Muscle layer of colon (tissue), 2 donors: Measurements from ENCODE around the gene HECTD2.
A peak's percentile ranks its signal among the peaks of the same experiment; 100 is the strongest.
"Not testable (repeated sequence)": the region's sequence is repeated elsewhere in the genome, so short reads cannot be mapped to it uniquely, and the experiment has no call there.

Experiments used
- H3K27ac ChIP-seq: one replicate; pipeline ENCODE4 v1.7.0; 2013; ENCODE audit warnings: low read depth, mild to moderate bottlenecking, low read length, moderate library complexity
- H3K27me3 ChIP-seq, 2 donors: one replicate each; pipeline ENCODE4 v1.7.0; 2013; ENCODE audit warnings: low read length in 2 of 2, mild to moderate bottlenecking in 2 of 2; ENCODE audit not compliant: insufficient read depth in 2 of 2, control insufficient read depth in 1 of 2
- H3K36me3 ChIP-seq: one replicate; pipeline ENCODE4 v1.7.0; 2013; ENCODE audit warnings: mild to moderate bottlenecking, low read length; ENCODE audit not compliant: insufficient read depth
- H3K4me1 ChIP-seq: one replicate; pipeline ENCODE4 v1.7.0; 2013; ENCODE audit warnings: mild to moderate bottlenecking, low read length; ENCODE audit not compliant: insufficient read depth
- H3K4me3 ChIP-seq, 2 donors: one replicate each; pipeline ENCODE4 v1.7.0; 2013; ENCODE audit warnings: low read length in 2 of 2, low read depth in 1 of 2, mild to moderate bottlenecking in 1 of 2, moderate library complexity in 1 of 2
- H3K9ac ChIP-seq: one replicate; pipeline ENCODE4 v1.7.0; 2013; ENCODE audit warnings: low read length
- H3K9me3 ChIP-seq: one replicate; pipeline ENCODE4 v1.7.0; 2013; ENCODE audit warnings: mild to moderate bottlenecking, low read length
- donor health status: abdominal sarcoma.
- donor health status: Adenocarcinoma of cecum.

Gene HECTD2, protein sequence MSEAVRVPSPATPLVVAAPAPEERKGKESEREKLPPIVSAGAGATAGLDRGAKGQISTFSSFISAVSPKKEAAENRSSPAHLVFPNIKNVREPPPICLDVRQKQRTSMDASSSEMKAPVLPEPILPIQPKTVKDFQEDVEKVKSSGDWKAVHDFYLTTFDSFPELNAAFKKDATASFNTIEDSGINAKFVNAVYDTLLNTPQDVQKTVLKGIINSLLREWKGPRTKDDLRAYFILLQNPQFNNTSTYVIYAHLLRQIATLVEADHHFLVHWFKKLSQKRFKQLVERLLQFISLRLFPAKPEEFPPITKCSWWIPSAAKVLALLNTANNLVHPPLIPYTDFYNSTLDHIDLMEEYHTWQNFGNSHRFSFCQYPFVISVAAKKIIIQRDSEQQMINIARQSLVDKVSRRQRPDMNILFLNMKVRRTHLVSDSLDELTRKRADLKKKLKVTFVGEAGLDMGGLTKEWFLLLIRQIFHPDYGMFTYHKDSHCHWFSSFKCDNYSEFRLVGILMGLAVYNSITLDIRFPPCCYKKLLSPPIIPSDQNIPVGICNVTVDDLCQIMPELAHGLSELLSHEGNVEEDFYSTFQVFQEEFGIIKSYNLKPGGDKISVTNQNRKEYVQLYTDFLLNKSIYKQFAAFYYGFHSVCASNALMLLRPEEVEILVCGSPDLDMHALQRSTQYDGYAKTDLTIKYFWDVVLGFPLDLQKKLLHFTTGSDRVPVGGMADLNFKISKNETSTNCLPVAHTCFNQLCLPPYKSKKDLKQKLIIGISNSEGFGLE

DNA sequence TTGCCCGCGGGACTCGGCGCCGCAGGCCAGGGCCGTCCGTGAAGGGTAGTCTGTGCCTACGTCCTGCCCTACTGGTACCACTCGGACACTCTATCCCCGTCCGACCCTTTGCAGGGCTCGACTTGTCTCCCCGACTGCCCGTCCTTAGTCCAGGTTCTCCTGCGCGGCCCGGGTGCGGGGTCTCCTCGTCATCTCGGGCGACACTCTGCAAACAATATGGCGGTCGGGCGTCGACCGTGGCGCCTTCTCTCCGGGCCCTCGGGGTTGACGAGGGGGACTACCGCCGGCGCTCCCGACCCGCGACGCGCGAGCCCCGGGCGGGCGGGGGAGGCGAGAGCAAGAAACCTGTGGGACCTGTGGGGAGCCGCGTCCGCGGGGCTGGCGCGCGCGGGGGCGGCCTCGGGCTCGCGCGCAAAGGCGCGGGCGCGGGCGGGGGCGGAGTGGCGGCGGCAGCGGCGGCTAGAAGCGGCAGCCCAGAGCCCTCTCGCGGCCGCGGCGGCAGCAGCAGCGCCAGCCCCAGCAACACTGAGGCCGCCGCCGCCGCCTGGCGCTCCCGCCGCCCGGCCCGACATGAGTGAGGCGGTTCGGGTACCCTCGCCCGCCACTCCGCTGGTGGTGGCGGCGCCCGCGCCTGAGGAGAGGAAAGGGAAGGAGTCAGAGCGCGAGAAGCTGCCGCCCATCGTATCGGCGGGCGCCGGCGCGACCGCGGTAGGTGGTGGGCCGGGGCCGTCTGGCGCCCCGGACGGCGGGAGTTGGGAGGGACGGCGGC is at the start of gene HECTD2:
Gene HECTD2, plus strand, starts transcription at position 476 of the 769 bp plus-strand sequence. Its CDS starts 95 bp downstream, at position 571.
- no peaks in the 10 kb centered on the region for H3K36me3 ChIP-seq

DNA sequence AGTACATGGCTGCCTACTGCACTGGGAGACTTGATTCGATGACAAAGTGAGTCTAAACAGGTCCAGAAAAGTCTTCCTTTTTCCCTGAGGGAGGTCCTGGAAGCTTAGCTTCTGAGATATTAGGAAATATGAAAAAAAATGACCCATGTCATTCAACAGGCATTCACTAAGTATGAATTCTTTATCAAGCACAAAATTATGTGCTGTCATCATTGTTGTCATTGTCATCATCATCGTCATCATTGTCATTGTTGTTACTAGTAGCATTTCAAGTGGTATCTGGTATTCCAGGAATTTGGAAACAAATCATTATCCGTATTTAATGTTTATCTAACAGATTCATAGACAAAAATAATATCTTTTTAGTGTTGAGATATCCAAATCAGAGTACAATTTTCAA is 49.7 kb upstream of the HECTD2 start:
- Histone ChIP-seq H3K36me3 (no peaks in the 10 kb centered on the region), H3K27ac (no peak overlapping the region), H3K9ac (no peak overlapping the region), H3K9me3 (no peaks in the 10 kb centered on the region), H3K27me3 (no peaks in the 10 kb centered on the region), H3K4me1 (no peaks in the 10 kb centered on the region), H3K4me3 (no peak overlapping the region)

More for the DNA sequence above, at the start of gene HECTD2:
- no peaks in the 10 kb centered on the region for H3K27me3 ChIP-seq
- H3K4me3 ChIP-seq = peak within 1 kb of the TSS; percentile 68 to 74
- peaks cover 16% of the 10 kb centered on the region for H3K4me1 ChIP-seq
- peak within 1 kb of the TSS; percentile 98 for H3K27ac ChIP-seq
- H3K9ac ChIP-seq = peak within 1 kb of the TSS; percentile 96
- H3K9me3 ChIP-seq = no peaks in the 10 kb centered on the region

DNA sequence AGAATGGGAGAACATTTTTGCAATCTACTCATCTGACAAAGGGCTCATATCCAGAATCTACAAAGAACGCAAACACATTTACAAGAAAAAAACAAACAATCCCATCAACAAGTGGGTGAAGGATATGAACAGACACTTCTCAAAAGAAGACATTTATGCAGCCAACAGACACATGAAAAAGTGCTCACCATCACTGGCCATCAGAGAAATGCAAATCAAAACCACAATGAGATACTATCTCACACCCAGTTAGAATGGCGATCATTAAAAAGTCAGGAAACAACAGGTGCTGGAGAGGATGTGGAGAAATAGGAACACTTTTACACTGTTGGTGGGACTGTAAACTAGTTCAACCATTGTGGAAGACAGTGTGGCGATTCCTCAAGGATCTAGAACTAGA is 44.6 kb upstream of the HECTD2 start:
- H3K9ac ChIP-seq, H3K9me3 ChIP-seq, H3K27ac ChIP-seq, H3K4me1 ChIP-seq, H3K36me3 ChIP-seq, H3K4me3 ChIP-seq, H3K27me3 ChIP-seq: not testable (repeated sequence)

DNA sequence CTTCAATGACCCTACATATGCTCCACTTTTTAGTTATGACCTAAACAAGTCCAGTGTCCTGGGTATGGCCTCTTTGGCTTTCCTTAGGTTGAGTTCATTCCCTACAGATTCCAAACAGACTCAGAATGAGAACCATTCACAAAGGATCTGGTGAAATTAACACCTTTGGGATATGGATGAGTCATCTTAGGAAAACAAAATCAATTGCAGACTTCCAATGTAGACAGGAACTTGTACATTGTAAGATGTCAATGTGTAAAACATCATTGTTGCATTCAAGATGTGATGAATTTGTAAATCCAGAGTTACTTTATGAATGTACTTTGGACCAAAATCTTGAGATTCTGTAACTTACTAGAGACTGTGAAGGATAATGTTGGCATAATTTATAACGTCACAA is 43.4 kb upstream of the HECTD2 start:
- no peaks in the 10 kb centered on the region for H3K27me3 ChIP-seq
- H3K4me1 ChIP-seq = no peaks in the 10 kb centered on the region
- no peaks in the 10 kb centered on the region for H3K36me3 ChIP-seq
- H3K27ac ChIP-seq = no peak overlapping the region
- no peak overlapping the region for H3K4me3 ChIP-seq
- no peak overlapping the region for H3K9ac ChIP-seq
- H3K9me3 ChIP-seq = no peaks in the 10 kb centered on the region

DNA sequence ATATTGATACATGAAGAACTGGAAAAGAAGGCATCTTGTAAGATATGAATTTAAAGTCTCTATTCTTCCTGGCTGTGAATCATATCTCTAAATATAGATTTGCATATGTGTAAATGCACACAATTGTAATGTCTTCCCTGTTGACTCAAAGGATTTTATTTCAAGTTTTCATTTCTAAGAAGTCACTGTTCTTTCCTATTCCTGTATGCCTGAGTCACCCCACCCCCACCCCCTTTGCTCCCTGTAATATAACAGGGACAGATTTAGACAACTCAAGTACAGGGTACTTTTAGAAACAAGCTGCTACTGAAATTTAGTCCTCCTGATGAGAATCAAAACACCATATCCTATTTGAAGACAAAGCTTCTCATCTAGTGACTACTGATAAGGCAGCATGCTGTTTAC is 43.0 kb upstream of the HECTD2 start:
- H3K36me3 ChIP-seq = no peaks in the 10 kb centered on the region
- no peaks in the 10 kb centered on the region for H3K4me1 ChIP-seq
- no peak overlapping the region for H3K9ac ChIP-seq
- no peak overlapping the region for H3K4me3 ChIP-seq
- H3K27ac ChIP-seq = no peak overlapping the region
- H3K9me3 ChIP-seq = no peaks in the 10 kb centered on the region
- no peaks in the 10 kb centered on the region for H3K27me3 ChIP-seq

DNA sequence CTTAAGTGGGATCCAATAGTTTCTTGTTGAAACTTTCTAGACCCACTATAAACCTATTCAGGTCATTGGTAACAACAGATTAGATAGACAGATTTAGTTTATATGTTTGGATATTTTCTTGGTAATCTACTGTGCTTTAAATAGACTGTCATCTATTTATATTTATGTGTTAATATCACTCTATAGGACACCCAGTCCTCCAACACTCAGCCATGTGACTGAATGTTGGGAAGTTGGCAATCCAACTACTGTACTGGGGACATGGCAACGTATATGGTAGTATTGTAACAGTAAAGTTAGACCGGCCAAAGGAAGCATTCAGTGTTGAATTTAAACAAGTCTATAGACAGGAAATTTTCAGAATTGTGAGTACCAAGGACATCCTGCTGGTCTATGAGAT is 42.6 kb upstream of the HECTD2 start:
- no peak overlapping the region for H3K27ac ChIP-seq
- no peaks in the 10 kb centered on the region for H3K9me3 ChIP-seq
- no peaks in the 10 kb centered on the region for H3K4me1 ChIP-seq
- H3K9ac ChIP-seq = no peak overlapping the region
- H3K36me3 ChIP-seq = no peaks in the 10 kb centered on the region
- no peaks in the 10 kb centered on the region for H3K27me3 ChIP-seq
- H3K4me3 ChIP-seq = no peak overlapping the region

DNA sequence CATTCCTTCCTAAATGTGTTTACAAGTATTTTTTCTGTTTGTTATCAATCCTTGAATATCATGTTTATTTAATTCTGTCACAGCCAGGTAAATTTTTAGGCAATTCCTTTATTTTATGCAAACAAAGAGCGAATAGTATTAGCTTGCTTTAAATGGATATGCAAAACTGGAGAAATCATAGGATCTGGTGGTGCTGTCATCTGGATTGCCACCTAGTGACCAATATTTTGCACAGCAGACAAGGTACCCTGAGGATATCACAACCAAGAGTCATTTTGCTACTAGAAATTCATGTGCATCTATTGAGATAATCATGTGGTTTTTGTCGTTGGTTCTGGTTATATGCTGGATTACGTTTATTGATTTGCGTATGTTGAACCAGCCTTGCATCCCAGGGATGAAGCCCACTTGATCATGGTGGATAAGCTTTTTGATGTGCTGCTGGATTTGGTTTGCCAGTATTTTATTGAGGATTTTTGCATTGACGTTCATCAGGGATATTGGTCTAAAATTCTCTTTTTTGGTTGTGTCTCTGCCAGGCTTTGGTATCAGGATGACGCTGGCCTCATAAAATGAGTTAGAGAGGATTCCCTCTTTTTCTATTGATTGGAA is 40.1 kb upstream of the HECTD2 start:
- H3K27me3 ChIP-seq, H3K9ac ChIP-seq, H3K9me3 ChIP-seq, H3K36me3 ChIP-seq, H3K4me3 ChIP-seq, H3K27ac ChIP-seq, H3K4me1 ChIP-seq: not testable (repeated sequence)

DNA sequence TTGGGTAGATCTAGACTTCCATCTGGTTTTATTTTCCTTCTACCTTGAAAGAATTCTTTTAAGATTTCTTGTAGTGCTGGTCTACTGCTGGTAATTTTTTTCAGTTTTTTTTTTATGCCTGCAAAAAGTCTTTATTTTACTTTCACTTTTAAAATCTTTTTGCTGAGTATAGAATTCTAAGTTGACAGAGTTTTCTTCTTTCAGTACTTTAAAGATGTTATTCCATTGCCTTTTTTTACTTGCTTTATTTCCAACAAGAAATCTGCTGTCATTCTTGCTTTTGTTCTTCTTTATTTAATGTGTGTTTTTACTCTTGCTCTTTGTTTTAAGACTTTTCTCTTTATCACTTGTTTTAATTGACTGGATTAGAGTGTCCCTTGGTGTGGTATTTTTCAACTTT is 36.1 kb upstream of the HECTD2 start:
- Histone ChIP-seq H3K9ac (no peak overlapping the region), H3K9me3 (no peaks in the 10 kb centered on the region), H3K4me1 (no peaks in the 10 kb centered on the region), H3K36me3 (no peaks in the 10 kb centered on the region), H3K27ac (no peak overlapping the region), H3K27me3 (no peaks in the 10 kb centered on the region), H3K4me3 (no peak overlapping the region)

DNA sequence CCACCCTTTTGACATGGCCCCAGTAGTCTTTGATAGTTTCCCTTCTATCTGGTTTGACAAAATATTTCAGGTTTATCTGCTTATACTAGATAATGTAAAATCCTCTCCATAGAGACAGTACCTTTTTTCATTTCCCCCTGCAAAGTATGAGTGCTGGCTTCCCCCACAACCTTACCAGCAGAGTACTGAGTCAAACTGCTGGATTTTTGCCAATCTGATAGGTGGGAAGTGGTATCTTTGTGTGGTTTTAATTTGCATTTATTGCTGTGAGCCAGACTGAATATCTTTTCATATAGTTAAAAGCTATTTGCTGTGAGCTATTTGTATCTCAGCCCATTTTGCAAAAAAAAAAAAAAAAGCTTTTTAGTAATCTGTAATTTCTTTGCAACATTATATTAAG is 32.1 kb upstream of the HECTD2 start:
- Histone ChIP-seq H3K9ac (no peak overlapping the region), H3K27me3 (no peaks in the 10 kb centered on the region), H3K4me3 (no peak overlapping the region), H3K27ac (no peak overlapping the region), H3K9me3 (no peaks in the 10 kb centered on the region), H3K4me1 (no peaks in the 10 kb centered on the region), H3K36me3 (no peaks in the 10 kb centered on the region)

DNA sequence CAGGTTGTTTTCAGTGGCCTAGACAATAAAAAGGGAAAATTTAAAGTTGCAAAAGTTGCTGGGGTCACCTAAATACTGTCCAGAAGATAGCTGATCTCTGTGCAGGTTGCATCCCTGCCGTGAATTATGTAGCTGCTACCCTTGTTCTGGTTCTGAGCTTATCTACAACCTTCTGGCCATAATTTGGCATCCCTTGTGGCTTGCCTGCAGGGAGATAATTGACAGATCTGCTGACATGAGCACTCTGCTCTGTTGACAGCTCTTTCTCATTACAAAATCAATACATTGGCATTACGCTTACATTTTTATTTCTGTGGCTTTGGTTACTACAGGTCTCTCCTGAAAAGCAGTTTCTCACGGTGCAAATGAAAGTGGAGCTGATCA is 29.3 kb upstream of the HECTD2 start:
- H3K4me3 ChIP-seq = no peak overlapping the region
- no peaks in the 10 kb centered on the region for H3K4me1 ChIP-seq
- H3K36me3 ChIP-seq = no peaks in the 10 kb centered on the region
- no peaks in the 10 kb centered on the region for H3K9me3 ChIP-seq
- H3K27ac ChIP-seq = no peak overlapping the region
- no peaks in the 10 kb centered on the region for H3K27me3 ChIP-seq
- H3K9ac ChIP-seq = no peak overlapping the region

DNA sequence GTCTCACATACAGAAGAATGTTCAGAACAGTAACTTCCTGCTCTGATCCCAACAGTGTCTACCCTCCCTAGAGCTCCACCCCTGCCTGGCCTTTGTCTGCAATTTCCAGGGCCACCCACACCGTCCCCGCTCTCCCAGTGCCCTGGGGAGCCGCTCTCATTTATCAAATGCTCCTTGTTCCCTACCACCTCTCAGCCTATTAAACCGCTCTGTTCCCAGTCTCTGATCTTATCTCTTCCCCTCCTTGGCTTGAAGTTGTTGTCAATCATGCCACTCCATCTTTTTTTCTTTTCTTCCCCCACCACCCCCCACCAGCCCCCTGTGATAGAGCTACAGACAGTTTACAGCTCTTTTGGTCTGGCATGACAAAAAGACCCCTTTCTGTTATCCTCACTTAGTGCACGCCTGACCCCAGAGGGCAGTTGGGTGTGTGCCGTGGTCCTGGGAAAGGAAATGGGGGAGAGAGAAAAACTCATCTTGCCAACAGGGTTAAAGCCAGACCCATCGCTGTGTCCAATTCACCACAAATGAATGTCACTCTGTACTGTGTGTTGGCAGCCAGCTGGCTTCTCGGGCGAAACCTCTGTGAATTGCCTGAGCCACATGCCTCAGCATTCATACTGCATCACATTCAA is 28.8 kb upstream of the HECTD2 start:
- Histone ChIP-seq H3K27ac (no peak overlapping the region), H3K27me3 (no peaks in the 10 kb centered on the region), H3K9me3 (no peaks in the 10 kb centered on the region), H3K4me3 (no peak overlapping the region), H3K9ac (no peak overlapping the region), H3K36me3 (no peaks in the 10 kb centered on the region), H3K4me1 (no peaks in the 10 kb centered on the region)
